Loucy (cell line): Measurements from ENCODE around the gene RAB11FIP3.

Experiments used
- H2AFZ ChIP-seq: fragments of 200-600 bp; sonication (generic); 2 replicates; pipeline ENCODE4 v1.6.0; 2016; ENCODE audit warnings: antibody characterized with exemption, mild to moderate bottlenecking, low read length, moderate library complexity
- H3F3A ChIP-seq: fragments of 200-600 bp; 2 replicates; pipeline ENCODE4 v1.6.0; 2016; ENCODE audit warnings: antibody characterized with exemption, low read depth, mild to moderate bottlenecking
- H3K27me3 ChIP-seq: fragments of 200-600 bp; sonication (generic); 2 replicates; pipeline ENCODE4 v1.6.1; 2014; ENCODE audit warnings: low read length, mild to moderate bottlenecking; ENCODE audit not compliant: insufficient read depth, poor library complexity, severe bottlenecking
- H3K36me3 ChIP-seq: fragments of 200-600 bp; sonication (generic); 2 replicates; pipeline ENCODE4 v1.6.1; 2016; ENCODE audit warnings: low read length; ENCODE audit not compliant: insufficient read depth
- H3K4me1 ChIP-seq: fragments of 200-600 bp; sonication (generic); 2 replicates; pipeline ENCODE4 v1.5.1; 2014; ENCODE audit warnings: low read length, mild to moderate bottlenecking; ENCODE audit not compliant: insufficient read depth, poor library complexity, severe bottlenecking
- H3K4me2 ChIP-seq: fragments of 200-600 bp; sonication (generic); 2 replicates; pipeline ENCODE4 v1.6.0; 2014; ENCODE audit warnings: antibody characterized with exemption, low read length, low read depth, mild to moderate bottlenecking; ENCODE audit not compliant: poor library complexity, severe bottlenecking
- H3K4me3 ChIP-seq: fragments of 200-600 bp; sonication (generic); 2 replicates; pipeline ENCODE4 v1.5.1; 2014; ENCODE audit warnings: low read length, mild to moderate bottlenecking, mixed read lengths; ENCODE audit not compliant: poor library complexity, severe bottlenecking
- H3K79me2 ChIP-seq: fragments of 200-600 bp; sonication (generic); 2 replicates; pipeline ENCODE4 v1.6.1; 2014; ENCODE audit warnings: low read length; ENCODE audit not compliant: insufficient read depth
- H3K9ac ChIP-seq: fragments of 200-600 bp; sonication (generic); 2 replicates; pipeline ENCODE4 v1.6.0; 2014; ENCODE audit warnings: mild to moderate bottlenecking, low read depth, low read length, moderate library complexity; ENCODE audit not compliant: poor library complexity, severe bottlenecking
- H3K9me2 ChIP-seq: fragments of 200-600 bp; sonication (generic); replicated peaks from 2 replicates; pipeline ENCODE4 v1.6.1; 2016; ENCODE audit warnings: low read depth, low read length, mixed read lengths
- H3K9me3 ChIP-seq: fragments of 200-600 bp; sonication (generic); 2 replicates; pipeline ENCODE4 v1.6.1; 2014; ENCODE audit warnings: mild to moderate bottlenecking, antibody characterized with exemption, low read length, low read depth; ENCODE audit not compliant: insufficient read depth
- H4K20me1 ChIP-seq: fragments of 200-600 bp; sonication (generic); 2 replicates; pipeline ENCODE4 v1.6.0; 2014; ENCODE audit warnings: antibody characterized with exemption, low read length, mild to moderate bottlenecking; ENCODE audit not compliant: insufficient read depth, poor library complexity, severe bottlenecking
- CTCF ChIP-seq: fragments of 200-600 bp; sonication (generic); conservative IDR thresholded peaks from 2 replicates; pipeline ENCODE4 v1.5.1; 2014; ENCODE audit warnings: mild to moderate bottlenecking, antibody characterized with exemption, low read length
- EZH2phosphoT487 ChIP-seq: fragments of 200-600 bp; IDR thresholded peaks from 2 replicates; pipeline ENCODE4 v1.6.1; 2018; ENCODE audit warnings: antibody characterized with exemption, mild to moderate bottlenecking, moderate library complexity, borderline replicate concordance

RAB11FIP3 gene

GRCh38 chr16:544517-544916 is 119.1 kb downstream of the RAB11FIP3 start:
- Histone ChIP-seq H2AFZ (no peak overlapping the region), H3K9me2 (no peaks in the 10 kb centered on the region), H3F3A (no peaks in the 10 kb centered on the region), H3K27me3 (no peaks in the 10 kb centered on the region), H3K4me2 (no peak overlapping the region), H4K20me1 (no peaks in the 10 kb centered on the region), H3K9me3 (no peaks in the 10 kb centered on the region), H3K4me3 (no peak overlapping the region), H3K9ac (no peak overlapping the region), H3K4me1 (no peaks in the 10 kb centered on the region), H3K79me2 (no peaks in the 10 kb centered on the region), H3K36me3 (no peaks in the 10 kb centered on the region)
- TF ChIP-seq CTCF = no peak
- TF ChIP-seq EZH2phosphoT487 = no peak

GRCh38 chr16:546909-547770 is 121.7 kb downstream of the RAB11FIP3 start:
- TF ChIP-seq EZH2phosphoT487 (no peak), CTCF (no peak)
- no peaks in the 10 kb centered on the region for H3K9me3 ChIP-seq
- no peaks in the 10 kb centered on the region for H3K79me2 ChIP-seq
- H4K20me1 ChIP-seq = no peaks in the 10 kb centered on the region
- no peak overlapping the region for H3K4me3 ChIP-seq
- no peaks in the 10 kb centered on the region for H3F3A ChIP-seq
- H2AFZ ChIP-seq = no peak overlapping the region
- H3K9ac ChIP-seq = no peak overlapping the region
- no peaks in the 10 kb centered on the region for H3K36me3 ChIP-seq
- no peaks in the 10 kb centered on the region for H3K4me1 ChIP-seq
- no peaks in the 10 kb centered on the region for H3K9me2 ChIP-seq
- H3K4me2 ChIP-seq = no peak overlapping the region
- H3K27me3 ChIP-seq = no peaks in the 10 kb centered on the region

- Histone ChIP-seq H3K4me3 (no peak overlapping the region), H3K4me2 (no peak overlapping the region), H3K27me3 (no peaks in the 10 kb centered on the region), H3K9me3 (no peaks in the 10 kb centered on the region), H3K9me2 (no peaks in the 10 kb centered on the region), H2AFZ (no peak overlapping the region), H3K4me1 (no peaks in the 10 kb centered on the region), H3F3A (no peaks in the 10 kb centered on the region), H3K9ac (no peak overlapping the region), H3K79me2 (no peaks in the 10 kb centered on the region), H3K36me3 (no peaks in the 10 kb centered on the region), H4K20me1 (no peaks in the 10 kb centered on the region)
- no peak for TF ChIP-seq CTCF
- TF ChIP-seq EZH2phosphoT487 = no peak
Measured at GRCh38 chr16:548586-548985, 123.1 kb downstream of the RAB11FIP3 start.
